H1 (cell line): ENCODE data around the gene CHD2. TPM values are rescaled to one million over a fixed set of nuclear protein-coding genes. Genes with fewer than 3 reads are reported as not detected.

Experiments
- CTCF ChIA-PET: fragments of 300-600 bp; sonication (Branson Sonifier 250); formaldehyde crosslinking; loops from one replicate; lab custom pipeline; 2021; ENCODE audit not compliant: partially characterized antibody; lab: Charles Lee
- POLR2A ChIA-PET: fragments of 300-600 bp; sonication (Branson Sonifier 250); formaldehyde crosslinking; loops from one replicate; lab custom pipeline; 2021; ENCODE audit warnings: inconsistent platforms; ENCODE audit not compliant: partially characterized antibody; lab: Charles Lee
- DNase-seq, 2 experiments: peaks; one replicate each; pipeline versions ENCODE4 v3.0.0 to v3.0.0-alpha.2; 2010 to 2022; ENCODE audit warnings: low spot score in 2 of 2, low read depth in 1 of 2, mixed read lengths in 1 of 2
- FAIRE-seq: peaks from 2 replicates; lab custom pipeline; 2011; peaks lifted over from hg19 to GRCh38; lab: Jason Lieb, UNC
- H2AFZ ChIP-seq: 2 replicates; pipeline ENCODE4 v1.8.1; 2012; ENCODE audit warnings: low read length, inconsistent platforms
- H2AK5ac ChIP-seq: 2 replicates; pipeline ENCODE4 v1.6.1; 2013; ENCODE audit warnings: low read depth, low read length
- H2BK120ac ChIP-seq: replicated peaks from 2 replicates; pipeline ENCODE3; 2013; ENCODE audit warnings: low read depth, low read length, inconsistent platforms
- H2BK12ac ChIP-seq: 2 replicates; pipeline ENCODE4 v1.6.1; 2013; ENCODE audit warnings: low read depth, low read length
- H2BK15ac ChIP-seq: 2 replicates; pipeline ENCODE4 v1.6.1; 2013; ENCODE audit warnings: low read length
- H2BK20ac ChIP-seq: 2 replicates; pipeline ENCODE4 v1.6.1; 2013; ENCODE audit warnings: low read length
- H2BK5ac ChIP-seq: 2 replicates; pipeline ENCODE4 v1.6.1; 2013; ENCODE audit warnings: low read depth, low read length
- H3K14ac ChIP-seq: 2 replicates; pipeline ENCODE4 v1.6.1; 2013; ENCODE audit warnings: inconsistent platforms; ENCODE audit not compliant: insufficient read length
- H3K18ac ChIP-seq: 2 replicates; pipeline ENCODE4 v1.6.1; 2013; ENCODE audit warnings: low read length; ENCODE audit errors: extremely low read depth
- H3K23ac ChIP-seq: 2 replicates; pipeline ENCODE4 v1.6.1; 2013; ENCODE audit warnings: inconsistent platforms; ENCODE audit not compliant: insufficient read length
- H3K23me2 ChIP-seq: 2 replicates; pipeline ENCODE4 v1.6.1; 2013; ENCODE audit warnings: low read depth, low read length
- H3K27ac ChIP-seq: 2 replicates; pipeline ENCODE4 v1.6.1; 2011; ENCODE audit warnings: low read depth, low read length, inconsistent platforms
- H3K27me3 ChIP-seq, 4 experiments: replicated peaks in 1 of 4; 1 replicate in 1 of 4; 2 replicates in 3 of 4; pipeline versions ENCODE4 v1.6.1 to v1.8.1; 2011 to 2013; ENCODE audit warnings: low read length in 3 of 4, mild to moderate bottlenecking in 3 of 4, inconsistent platforms in 2 of 4, mixed read lengths in 2 of 4, moderate library complexity in 1 of 4; ENCODE audit not compliant: control insufficient read depth in 3 of 4, insufficient read depth in 3 of 4; ENCODE audit errors: extremely low read depth in 1 of 4
- H3K36me3 ChIP-seq, 4 experiments: 2 replicates each; pipeline versions ENCODE4 v1.6.1 to v1.8.1; 2011 to 2013; ENCODE audit warnings: mild to moderate bottlenecking in 4 of 4, low read length in 3 of 4, moderate library complexity in 2 of 4, control low read depth in 1 of 4, inconsistent platforms in 1 of 4; ENCODE audit not compliant: insufficient read depth in 4 of 4, control insufficient read depth in 2 of 4
- H3K4ac ChIP-seq: replicated peaks from 2 replicates; pipeline ENCODE3; 2013; ENCODE audit warnings: low read length, low read depth, mixed read lengths, inconsistent platforms; ENCODE audit not compliant: insufficient read length
- H3K4me1 ChIP-seq, 4 experiments: replicated peaks in 1 of 4; 1 replicate in 1 of 4; 2 replicates in 3 of 4; pipeline versions ENCODE4 v1.6.1 to v1.8.1; 2011 to 2013; ENCODE audit warnings: low read length in 3 of 4, inconsistent platforms in 2 of 4, mixed read lengths in 1 of 4; ENCODE audit not compliant: insufficient read depth in 4 of 4, control insufficient read depth in 3 of 4
- H3K4me2 ChIP-seq, 2 experiments: 2 replicates each; pipeline versions ENCODE4 v1.6.1 to v1.8.1; 2011 to 2013; ENCODE audit warnings: low read depth in 2 of 2, low read length in 2 of 2, control low read depth in 1 of 2, inconsistent platforms in 1 of 2, mild to moderate bottlenecking in 1 of 2; ENCODE audit not compliant: insufficient read depth in 1 of 2
- H3K4me3 ChIP-seq, 4 experiments: fragments of 200-600, 300-600 bp in 1 of 4; sonication (generic), shearing (Covaris generic), sonication (Bioruptor Twin) in 1 of 4; 2 replicates each; pipeline versions ENCODE4 v1.5.1 to v1.8.1; 2011 to 2016; ENCODE audit warnings: low read length in 4 of 4, low read depth in 3 of 4, control low read depth in 2 of 4, inconsistent platforms in 2 of 4, mild to moderate bottlenecking in 2 of 4, mixed read lengths in 1 of 4, moderate library complexity in 1 of 4; ENCODE audit not compliant: insufficient read depth in 2 of 4; ENCODE audit errors: extremely low read depth in 1 of 4
- H3K56ac ChIP-seq: replicated peaks from 2 replicates; pipeline ENCODE3; 2013; ENCODE audit warnings: low read depth, mild to moderate bottlenecking, mixed read lengths, low read length, inconsistent platforms; ENCODE audit not compliant: insufficient read length
- H3K79me1 ChIP-seq: 2 replicates; pipeline ENCODE4 v1.6.1; 2013; ENCODE audit warnings: low read depth, low read length, control low read depth
- H3K79me2 ChIP-seq, 2 experiments: 2 replicates each; pipeline versions ENCODE4 v1.6.1 to v1.8.1; 2012 to 2013; ENCODE audit warnings: low read length in 2 of 2, mild to moderate bottlenecking in 2 of 2, inconsistent platforms in 1 of 2; ENCODE audit not compliant: insufficient read depth in 2 of 2, control insufficient read depth in 1 of 2
- H3K9ac ChIP-seq, 4 experiments: replicated peaks in 1 of 4; 1 replicate in 1 of 4; 2 replicates in 3 of 4; pipeline versions ENCODE4 v1.6.1 to v1.8.1; 2011 to 2013; ENCODE audit warnings: low read depth in 3 of 4, low read length in 3 of 4, control low read depth in 2 of 4, mild to moderate bottlenecking in 2 of 4, moderate library complexity in 2 of 4, inconsistent platforms in 1 of 4; ENCODE audit errors: extremely low read depth in 1 of 4
- H3K9me3 ChIP-seq, 2 experiments: 2 replicates each; pipeline versions ENCODE4 v1.6.1 to v1.8.1; 2012 to 2013; ENCODE audit warnings: mild to moderate bottlenecking in 2 of 2, moderate library complexity in 2 of 2, control low read depth in 1 of 2, inconsistent platforms in 1 of 2, low read depth in 1 of 2, low read length in 1 of 2, mixed read lengths in 1 of 2; ENCODE audit not compliant: insufficient read depth in 2 of 2
- H4K20me1 ChIP-seq, 2 experiments: replicated peaks in 1 of 2; 2 replicates each; pipeline versions ENCODE3 to v1.8.1; 2011 to 2013; ENCODE audit warnings: inconsistent platforms in 2 of 2, low read length in 2 of 2, mild to moderate bottlenecking in 1 of 2; ENCODE audit not compliant: insufficient read depth in 2 of 2, control insufficient read depth in 1 of 2
- H4K5ac ChIP-seq: 2 replicates; pipeline ENCODE4 v1.6.1; 2013; ENCODE audit warnings: low read length, low read depth, mixed read lengths, inconsistent platforms; ENCODE audit not compliant: insufficient read length
- H4K8ac ChIP-seq: 2 replicates; pipeline ENCODE4 v1.8.0; 2013; ENCODE audit warnings: mild to moderate bottlenecking, moderate library complexity, low read length, inconsistent platforms; ENCODE audit not compliant: insufficient read depth; ENCODE audit errors: extremely low read depth
- H4K91ac ChIP-seq: replicated peaks from 2 replicates; pipeline ENCODE3; 2013; ENCODE audit warnings: low read length, mixed read lengths, inconsistent platforms; ENCODE audit not compliant: insufficient read length
- BACH1 ChIP-seq: IDR thresholded peaks from 2 replicates; pipeline ENCODE4 v1.6.1; 2012; ENCODE audit warnings: low read length, improper control_type of control experiment
- BCL11A ChIP-seq, 2 experiments: IDR thresholded peaks; one replicate each; pipeline ENCODE4 v1.6.1; 2011; ENCODE audit warnings: low read depth in 2 of 2, low read length in 2 of 2, mild to moderate bottlenecking in 2 of 2
- CBX8 ChIP-seq: fragments of 300-800, 300-1000 bp; sonication (generic); IDR thresholded peaks from 2 replicates; pipeline ENCODE4 v1.7.1; 2016; ENCODE audit warnings: low read depth, low read length, borderline replicate concordance
- EGR1 ChIP-seq: IDR thresholded peaks from 2 replicates; pipeline ENCODE4 v1.6.1; 2011; ENCODE audit warnings: low read depth, low read length, borderline replicate concordance
- EP300 ChIP-seq, 2 experiments: IDR thresholded peaks; 1 replicate in 1 of 2; 2 replicates in 1 of 2; pipeline ENCODE4 v1.6.1; 2011 to 2012; ENCODE audit warnings: low read depth in 2 of 2, low read length in 2 of 2, mild to moderate bottlenecking in 2 of 2, borderline replicate concordance in 1 of 2, inconsistent platforms in 1 of 2, moderate library complexity in 1 of 2
- KDM5A ChIP-seq: fragments of 200-600 bp; IDR thresholded peaks from 2 replicates; pipeline ENCODE4 v1.7.1; 2012; ENCODE audit warnings: mild to moderate bottlenecking, low read length, inconsistent platforms, mixed read lengths
- POLR2A ChIP-seq, 2 experiments: IDR thresholded peaks; 1 replicate in 1 of 2; 2 replicates in 1 of 2; pipeline ENCODE4 v1.6.1; 2011; ENCODE audit warnings: low read depth in 2 of 2, low read length in 2 of 2, mild to moderate bottlenecking in 2 of 2; ENCODE audit errors: control extremely low read depth in 1 of 2
- RBBP5 ChIP-seq: IDR thresholded peaks from 2 replicates; pipeline ENCODE4 v1.7.1; 2012; ENCODE audit warnings: low read depth, mild to moderate bottlenecking, inconsistent platforms, low read length, moderate library complexity, borderline replicate concordance
- RFX5 ChIP-seq: IDR thresholded peaks from 2 replicates; pipeline ENCODE4 v1.6.1; 2011; ENCODE audit warnings: low read depth, low read length, improper control_type of control experiment, borderline replicate concordance
- RNF2 ChIP-seq: fragments of 200-900, 300-1000 bp; sonication (generic); IDR thresholded peaks from 2 replicates; pipeline ENCODE4 v1.7.1; 2016; ENCODE audit warnings: borderline replicate concordance, low read depth, mild to moderate bottlenecking, antibody characterized with exemption, low read length; ENCODE audit not compliant: poor library complexity, severe bottlenecking; ENCODE audit errors: missing control alignments
- SAP30 ChIP-seq: fragments of 300-600 bp; sonication (generic); IDR thresholded peaks from 2 replicates; pipeline ENCODE4 v1.7.1; 2012; ENCODE audit warnings: low read length, moderate library complexity, mild to moderate bottlenecking, inconsistent platforms; ENCODE audit not compliant: insufficient read depth, insufficient replicate concordance
- SP4 ChIP-seq: IDR thresholded peaks from 2 replicates; pipeline ENCODE4 v1.6.1; 2012; ENCODE audit warnings: low read length, inconsistent platforms
- YY1 ChIP-seq: IDR thresholded peaks from 2 replicates; pipeline ENCODE4 v1.6.1; 2011; ENCODE audit warnings: low read depth, mild to moderate bottlenecking, low read length
- WGBS, 2 experiments: shearing (Covaris generic) in 1 of 2; methylation state at CpG; one replicate each; pipeline versions ENCODE4 v1.1.6 to v1.1.7; 2013 to 2015; ENCODE audit warnings: low lambda C conversion rate in 2 of 2, mixed read lengths in 2 of 2, inconsistent platforms in 1 of 2, low coverage in 1 of 2, missing lambda C conversion rate in 1 of 2; ENCODE audit not compliant: insufficient replicate concordance in 2 of 2, insufficient coverage in 1 of 2, insufficient read length in 1 of 2; ENCODE audit errors: extremely low coverage in 1 of 2, missing lambda C conversion rate in 1 of 2; 5-methylcytosine and 5-hydroxymethylcytosine counted together
- polyA plus RNA-seq, 7 experiments: library from polyadenylated mRNA; depleted of rRNA in 3 of 7; stranded (reverse) in 5 of 7; unstranded in 2 of 7; fragments of >200 nt in 5 of 7; fragments of 200-250 nt in 2 of 7; gene quantifications; 1 replicate in 5 of 7; 2 replicates in 1 of 7; 4 replicates in 1 of 7; pipeline versions ENCODE4 v1.2.1 to v1.2.3, GENCODE V29; 2011 to 2013; ENCODE audit warnings: missing spikeins in 2 of 7, mixed read lengths in 2 of 7
- total RNA-seq: library from RNA; stranded (reverse); fragmentation: NEBNext Ultra II Directional; extraction: Animal tissue kit (Norgen Biotek cat#: 25700); gene quantifications from 2 replicates; pipeline ENCODE4 v1.2.1, GENCODE V29; 2021

Gene CHD2
- total and polyA plus RNA-seq, 2 of the 8 experiments (the other 6 are each of a cell fraction or from before 2014, with no cell fraction given): 28.8 to 70.0 TPM

DNA sequence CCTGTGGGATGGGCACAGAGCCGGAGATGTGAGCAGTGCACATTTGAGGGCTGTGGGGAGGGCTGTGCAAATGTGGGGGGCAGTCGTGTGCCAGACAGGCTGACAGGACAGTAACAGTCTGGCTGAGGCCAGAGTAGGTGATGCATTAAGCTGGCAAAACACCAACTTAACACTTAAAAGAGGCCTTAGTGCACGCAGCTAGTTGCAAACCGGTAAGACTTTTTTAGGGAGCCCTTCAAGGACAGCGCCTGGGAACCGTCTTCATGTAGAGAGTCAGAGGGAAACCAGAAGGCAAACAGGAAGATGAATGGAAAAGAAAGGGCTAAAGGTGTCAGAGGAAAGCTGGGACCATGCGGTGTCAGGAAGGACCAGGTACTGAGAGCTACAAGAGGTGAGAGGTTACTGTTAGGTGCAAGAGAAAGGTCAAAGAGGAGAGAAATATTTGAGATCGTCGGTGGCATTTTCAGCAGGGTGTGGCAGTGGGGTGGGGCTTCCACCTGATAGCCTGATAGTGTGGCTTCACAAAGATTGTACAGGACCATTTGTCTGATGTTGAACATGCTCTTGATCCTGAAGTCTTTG, 30.0 kb upstream of the CHD2 start:
- POLR2A ChIA-PET: interaction anchor here (2.5 to 4.8 kb wide), 3 partner anchors 11 to 39 kb away, joined by 12 to 36 read pairs (median 12); no protein-coding TSS in a partner anchor
- H3K23ac ChIP-seq: no peak overlapping the region

More for the DNA sequence above, 30.0 kb upstream of the CHD2 start:
- Histone ChIP-seq H3K4me2 (no peak overlapping the region), H3K27me3 (no peaks in the 10 kb centered on the region; a peak in 1 of 7 replicates), H3K27ac (no peak overlapping the region), H2AFZ (peak overlapping the region; percentile 96; the same call in 1 of the 2 replicates), H4K91ac (peak overlapping the region; percentile 18), H2BK5ac (no peak overlapping the region), H2BK20ac (no peak overlapping the region), H3K79me2 (no peaks in the 10 kb centered on the region), H3K23me2 (no peaks in the 10 kb centered on the region), H3K9ac (no peak overlapping the region), H3K4ac (no peak overlapping the region), H4K5ac (no peak overlapping the region), H4K8ac (no peak overlapping the region), H3K4me1 (no peaks in the 10 kb centered on the region; a peak in 1 of 7 replicates), H3K18ac (no peak overlapping the region; the same call in 1 of the 2 replicates), H2BK12ac (peak overlapping the region; percentile 13; the same call in 1 of the 2 replicates), H2AK5ac (no peak overlapping the region), H3K56ac (no peak overlapping the region), H3K79me1 (no peaks in the 10 kb centered on the region), H3K36me3 (no peaks in the 10 kb centered on the region), H3K4me3 (no peak overlapping the region), H2BK15ac (peak overlapping the region; percentile 92; the same call in 1 of the 2 replicates), H3K14ac (no peak overlapping the region), H2BK120ac (no peak overlapping the region), H3K9me3 (no peaks in the 10 kb centered on the region), H4K20me1 (no peaks in the 10 kb centered on the region)
- FAIRE-seq: no peak
- CTCF ChIA-PET: interaction anchor here (0.5 to 1.5 kb wide), 6 partner anchors 9 to 97 kb away, joined by 3 to 5 read pairs (median 4); no protein-coding TSS in a partner anchor
- peak in 1 of 2 experiments; percentile 40 for DNase-seq
- no peak for TF ChIP-seq POLR2A (IDR thresholded peaks at IDR 0.05; ENCODE audit: control extremely low read depth in 1 of 2, low read depth in 2 of 2, low read length in 2 of 2)
- no peak for TF ChIP-seq RNF2
- no peak for TF ChIP-seq BCL11A (IDR thresholded peaks at IDR 0.05; ENCODE audit: low read depth in 2 of 2, low read length in 2 of 2)
- TF ChIP-seq BACH1: no peak
- TF ChIP-seq SP4: no peak
- no peak for TF ChIP-seq YY1
- TF ChIP-seq EGR1: no peak
- no peak for TF ChIP-seq RFX5
- TF ChIP-seq SAP30: no peak
- no peak for TF ChIP-seq CBX8
- no peak for TF ChIP-seq RBBP5
- TF ChIP-seq EP300 (IDR thresholded peaks at IDR 0.05; ENCODE audit: borderline replicate concordance in 1 of 2, low read depth in 2 of 2, low read length in 2 of 2): no peak
- TF ChIP-seq KDM5A: no peak
- 90% methylated on average over 9 of the region's 9 CpGs; no CpG with 5 or more reads in 1 of the 2 experiments for WGBS, 2 experiments
